ENCODE results near the gene NAA60.

Gene NAA60

GRCh38 chr16:3511286-3512180 is 68.1 kb downstream of the NAA60 start:
- DNase-seq (ENCODE audit: low read depth): no peak

- no peak for DNase-seq (ENCODE audit: low read depth)
Measured at GRCh38 chr16:3513892-3514583, 70.6 kb downstream of the NAA60 start.

- no peak for DNase-seq (ENCODE audit: low read depth)
Measured at GRCh38 chr16:3514621-3515020, 71.1 kb downstream of the NAA60 start.

GRCh38 chr16:3515897-3516296 is 72.4 kb downstream of the NAA60 start:
- DNase-seq (ENCODE audit: low read depth): no peak

GRCh38 chr16:3518292-3518985 is 75.0 kb downstream of the NAA60 start:
- DNase-seq (ENCODE audit: low read depth): no peak

GRCh38 chr16:3518986-3519348 is 75.5 kb downstream of the NAA60 start:
- DNase-seq (ENCODE audit: low read depth): no peak

GRCh38 chr16:3519581-3519980 is 76.1 kb downstream of the NAA60 start:
- DNase-seq (ENCODE audit: low read depth): no peak

GRCh38 chr16:3520413-3520812 is 76.9 kb downstream of the NAA60 start:
- DNase-seq (ENCODE audit: low read depth): no peak

GRCh38 chr16:3520841-3521240 is 77.4 kb downstream of the NAA60 start:
- DNase-seq (ENCODE audit: low read depth): no peak

- DNase-seq (ENCODE audit: low read depth): no peak
Measured at GRCh38 chr16:3523281-3523680, 79.8 kb downstream of the NAA60 start.

- no peak for DNase-seq (ENCODE audit: low read depth)
Measured at GRCh38 chr16:3525951-3526350, 82.5 kb downstream of the NAA60 start.

GRCh38 chr16:3527216-3527829 is 83.8 kb downstream of the NAA60 start:
- DNase-seq (ENCODE audit: low read depth): peak; percentile 25

GRCh38 chr16:3528406-3528805 is 84.9 kb downstream of the NAA60 start:
- DNase-seq (ENCODE audit: low read depth): no peak

- DNase-seq (ENCODE audit: low read depth): no peak
Measured at GRCh38 chr16:3529175-3529574, 85.7 kb downstream of the NAA60 start.

GRCh38 chr16:3530371-3530914 is 87.0 kb downstream of the NAA60 start:
- no peak for DNase-seq (ENCODE audit: low read depth)

- no peak for DNase-seq (ENCODE audit: low read depth)
Measured at GRCh38 chr16:3532741-3533140, 89.3 kb downstream of the NAA60 start.

GRCh38 chr16:3534126-3534525 is 90.6 kb downstream of the NAA60 start:
- DNase-seq (ENCODE audit: low read depth): no peak

- DNase-seq (ENCODE audit: low read depth): no peak
Measured at GRCh38 chr16:3536271-3536731, 92.8 kb downstream of the NAA60 start.

Data from activated T-helper 1 cell treated with Interleukin-2 at 50 U/mL for 16 hours (primary cell).